SK-N-SH (cell line): Measurements from ENCODE around the gene BMPR1B. TPM values are rescaled to one million over a fixed set of nuclear protein-coding genes. Genes with fewer than 3 reads are reported as not detected.

Source experiments
- CTCF ChIA-PET: fragments of 300-600, 350-600 bp; formaldehyde crosslinking; extraction: SDS; loops from one replicate; lab custom pipeline; 2021; lab: Yijun Ruan, JAX
- POLR2A ChIA-PET: fragments of 350-600 bp; sonication (Branson Sonifier 250); formaldehyde crosslinking; extraction: SDS; loops from one replicate; lab custom pipeline; 2020; ENCODE audit warnings: antibody characterized with exemption, inconsistent platforms; lab: Yijun Ruan, JAX
- DNase-seq: peaks from one replicate; pipeline ENCODE4 v3.0.0; 2012
- H2AFZ ChIP-seq: fragments of 200-600 bp; sonication (generic); 2 replicates; pipeline ENCODE4 v1.8.1; 2016; ENCODE audit warnings: antibody characterized with exemption, mild to moderate bottlenecking, low read depth
- H3F3A ChIP-seq: fragments of 200-600 bp; sonication (generic); replicated peaks from 2 replicates; pipeline ENCODE3; 2016; ENCODE audit warnings: antibody characterized with exemption, mild to moderate bottlenecking; ENCODE audit not compliant: insufficient read depth
- H3K27ac ChIP-seq, 2 experiments: fragments of 200-500 bp in 1 of 2; fragments of 200-600 bp in 1 of 2; sonication (Bioruptor generic) in 1 of 2; sonication (generic), shearing (Covaris generic) in 1 of 2; 2 replicates each; pipeline versions ENCODE4 v1.5.1 to v1.6.1; 2014 to 2016; ENCODE audit warnings: low read depth in 2 of 2, inconsistent platforms in 1 of 2, low read length in 1 of 2, mild to moderate bottlenecking in 1 of 2, mixed read lengths in 1 of 2
- H3K27me3 ChIP-seq: fragments of 200-600 bp; sonication (generic), shearing (Covaris generic); 2 replicates; pipeline ENCODE4 v1.6.1; 2016; ENCODE audit warnings: mixed run types; ENCODE audit not compliant: insufficient read depth
- H3K36me3 ChIP-seq, 2 experiments: fragments of 200-500 bp in 1 of 2; fragments of 200-600 bp in 1 of 2; sonication (Bioruptor generic) in 1 of 2; sonication (generic) in 1 of 2; replicated peaks in 1 of 2; 2 replicates each; pipeline versions ENCODE3 to v1.5.1; 2014 to 2016; ENCODE audit warnings: low read length in 1 of 2, mild to moderate bottlenecking in 1 of 2; ENCODE audit not compliant: insufficient read depth in 2 of 2, control insufficient read depth in 1 of 2
- H3K4me1 ChIP-seq, 2 experiments: fragments of 200-500 bp in 1 of 2; fragments of 200-600 bp in 1 of 2; sonication (Bioruptor generic) in 1 of 2; sonication (generic), shearing (Covaris generic) in 1 of 2; 2 replicates each; pipeline versions ENCODE4 v1.5.1 to v1.6.1; 2014 to 2016; ENCODE audit warnings: low read depth in 1 of 2, low read length in 1 of 2, mixed run types in 1 of 2; ENCODE audit not compliant: insufficient read depth in 2 of 2, control insufficient read depth in 1 of 2
- H3K4me2 ChIP-seq: fragments of 200-600 bp; sonication (generic), shearing (Covaris generic); 2 replicates; pipeline ENCODE4 v1.6.1; 2017; ENCODE audit warnings: mixed run types
- H3K4me3 ChIP-seq, 2 experiments: fragments of 200-500 bp in 1 of 2; fragments of 200-600 bp in 1 of 2; sonication (Bioruptor generic) in 1 of 2; sonication (generic), shearing (Covaris generic) in 1 of 2; 2 replicates each; pipeline versions ENCODE4 v1.5.1 to v1.8.1; 2014 to 2016; ENCODE audit warnings: low read depth in 2 of 2, inconsistent platforms in 1 of 2, low read length in 1 of 2, mild to moderate bottlenecking in 1 of 2, mixed read lengths in 1 of 2, moderate library complexity in 1 of 2
- H3K79me2 ChIP-seq: fragments of 200-600 bp; sonication (generic); 2 replicates; pipeline ENCODE4 v1.8.1; 2017; ENCODE audit warnings: mild to moderate bottlenecking; ENCODE audit not compliant: insufficient read depth
- H3K9ac ChIP-seq: fragments of 200-600 bp; sonication (generic); 2 replicates; pipeline ENCODE4 v1.6.1; 2017; ENCODE audit warnings: mixed run types
- H3K9me2 ChIP-seq: fragments of 200-600 bp; sonication (generic); 2 replicates; pipeline ENCODE4 v1.6.1; 2017; ENCODE audit warnings: mixed run types
- H3K9me3 ChIP-seq: fragments of 200-600 bp; sonication (generic); 2 replicates; pipeline ENCODE4 v1.6.1; 2017; ENCODE audit warnings: mixed run types, mild to moderate bottlenecking, moderate library complexity
- H4K20me1 ChIP-seq: fragments of 200-600 bp; sonication (generic); 2 replicates; pipeline ENCODE4 v1.6.1; 2017; ENCODE audit warnings: mild to moderate bottlenecking, mixed run types; ENCODE audit not compliant: insufficient read depth
- CHD2 ChIP-seq: fragments of 150-350 bp; IDR thresholded peaks from 2 replicates; pipeline ENCODE4 v1.6.1; 2018; ENCODE audit warnings: low read length; ENCODE audit not compliant: partially characterized antibody
- CTCF ChIP-seq: fragments of 200-600 bp; sonication (generic); IDR thresholded peaks from 2 replicates; pipeline ENCODE4 v1.6.1; 2017; ENCODE audit warnings: antibody characterized with exemption, mild to moderate bottlenecking, moderate library complexity
- FOSL2 ChIP-seq: IDR thresholded peaks from 2 replicates; pipeline ENCODE4 v1.4.0; 2012; ENCODE audit warnings: low read depth, mild to moderate bottlenecking, moderate library complexity, borderline replicate concordance
- FOXJ3 ChIP-seq: sonication (generic); formaldehyde crosslinking; IDR thresholded peaks from 2 replicates; pipeline ENCODE4 v1.5.1; 2020; ENCODE audit warnings: mild to moderate bottlenecking, missing genetic modification reagents
- GABPA ChIP-seq: IDR thresholded peaks from 2 replicates; pipeline ENCODE4 v1.4.0; 2012; ENCODE audit warnings: low read depth, mild to moderate bottlenecking
- JUND ChIP-seq: IDR thresholded peaks from 2 replicates; pipeline ENCODE4 v1.4.0; 2012
- MEF2A ChIP-seq: IDR thresholded peaks from 2 replicates; pipeline ENCODE4 v1.4.0; 2012; ENCODE audit warnings: low read depth, borderline replicate concordance
- MXI1 ChIP-seq: IDR thresholded peaks from 2 replicates; pipeline ENCODE4 v1.6.1; 2012; ENCODE audit warnings: mild to moderate bottlenecking, low read depth, low read length, improper control_type of control experiment
- RAD21 ChIP-seq: IDR thresholded peaks from 2 replicates; pipeline ENCODE4 v1.6.1; 2012; ENCODE audit warnings: mild to moderate bottlenecking, low read length
- RFX5 ChIP-seq: IDR thresholded peaks from 2 replicates; pipeline ENCODE4 v1.6.1; 2012; ENCODE audit warnings: mild to moderate bottlenecking, improper control_type of control experiment, low read length
- RXRA ChIP-seq: IDR thresholded peaks from 2 replicates; pipeline ENCODE4 v1.4.0; 2012; ENCODE audit warnings: low read depth, mild to moderate bottlenecking, borderline replicate concordance
- TCF12 ChIP-seq: IDR thresholded peaks from 2 replicates; pipeline ENCODE4 v1.4.0; 2012
- TEAD4 ChIP-seq: IDR thresholded peaks from 2 replicates; pipeline ENCODE4 v1.4.0; 2012; ENCODE audit warnings: mild to moderate bottlenecking, borderline replicate concordance; ENCODE audit not compliant: insufficient read depth
- YY1 ChIP-seq: IDR thresholded peaks from 2 replicates; pipeline ENCODE4 v1.4.0; 2012; ENCODE audit warnings: low read depth, mild to moderate bottlenecking
- WGBS: methylation state at CpG from one replicate; pipeline ENCODE4 v1.1.6; 2017; ENCODE audit warnings: low lambda C conversion rate; 5-methylcytosine and 5-hydroxymethylcytosine counted together
- polyA plus RNA-seq, 3 experiments: library from polyadenylated mRNA; depleted of rRNA; stranded (reverse); fragments of >200 nt; gene quantifications; 2 replicates each; pipeline ENCODE4 v1.2.3, GENCODE V29; 2012
- TF ChIP-seq, protein P1 (sequence below): fragments of 150-350 bp; IDR thresholded peaks from 2 replicates; pipeline ENCODE4 v1.6.1; 2016; ENCODE audit warnings: mild to moderate bottlenecking, low read depth, low read length
- TF ChIP-seq, protein P2 (sequence below): IDR thresholded peaks from 2 replicates; pipeline ENCODE4; 2012

BMPR1B gene
- polyA plus RNA-seq, 1 of the 3 experiments (the other 2 are of a cell fraction) = 0.16 TPM

GRCh38 chr4:94970650-94971049 is 212.9 kb downstream of the BMPR1B start (continued):
- TF ChIP-seq, protein P1, sequence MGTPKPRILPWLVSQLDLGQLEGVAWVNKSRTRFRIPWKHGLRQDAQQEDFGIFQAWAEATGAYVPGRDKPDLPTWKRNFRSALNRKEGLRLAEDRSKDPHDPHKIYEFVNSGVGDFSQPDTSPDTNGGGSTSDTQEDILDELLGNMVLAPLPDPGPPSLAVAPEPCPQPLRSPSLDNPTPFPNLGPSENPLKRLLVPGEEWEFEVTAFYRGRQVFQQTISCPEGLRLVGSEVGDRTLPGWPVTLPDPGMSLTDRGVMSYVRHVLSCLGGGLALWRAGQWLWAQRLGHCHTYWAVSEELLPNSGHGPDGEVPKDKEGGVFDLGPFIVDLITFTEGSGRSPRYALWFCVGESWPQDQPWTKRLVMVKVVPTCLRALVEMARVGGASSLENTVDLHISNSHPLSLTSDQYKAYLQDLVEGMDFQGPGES = no peak
- TF ChIP-seq YY1 = no peak
- TF ChIP-seq RAD21 = no peak
- TF ChIP-seq TEAD4 = no peak
- TF ChIP-seq MEF2A = no peak
- TF ChIP-seq, protein P2, sequence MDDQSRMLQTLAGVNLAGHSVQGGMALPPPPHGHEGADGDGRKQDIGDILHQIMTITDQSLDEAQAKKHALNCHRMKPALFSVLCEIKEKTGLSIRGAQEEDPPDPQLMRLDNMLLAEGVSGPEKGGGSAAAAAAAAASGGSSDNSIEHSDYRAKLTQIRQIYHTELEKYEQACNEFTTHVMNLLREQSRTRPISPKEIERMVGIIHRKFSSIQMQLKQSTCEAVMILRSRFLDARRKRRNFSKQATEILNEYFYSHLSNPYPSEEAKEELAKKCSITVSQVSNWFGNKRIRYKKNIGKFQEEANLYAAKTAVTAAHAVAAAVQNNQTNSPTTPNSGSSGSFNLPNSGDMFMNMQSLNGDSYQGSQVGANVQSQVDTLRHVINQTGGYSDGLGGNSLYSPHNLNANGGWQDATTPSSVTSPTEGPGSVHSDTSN = no peak
- TF ChIP-seq CTCF = no peak

DNA sequence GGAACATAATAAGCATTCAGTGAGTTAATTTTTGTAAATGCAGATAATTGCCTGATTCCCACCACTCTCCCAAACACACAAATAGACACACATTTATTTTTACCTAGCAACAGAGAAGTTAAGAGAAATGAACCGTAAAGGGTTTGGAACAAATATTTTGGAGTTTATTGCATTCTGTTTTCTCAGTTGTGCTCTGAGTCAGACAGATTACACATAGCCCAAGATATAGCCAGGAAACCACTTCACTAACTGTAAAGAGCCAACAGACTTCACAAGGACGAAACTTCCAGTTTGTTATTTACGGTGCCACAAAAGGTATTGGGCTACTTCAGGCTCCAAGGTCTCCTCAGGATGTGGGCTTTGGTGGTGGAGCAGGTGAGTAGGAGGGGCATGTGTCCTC is 217.0 kb downstream of the BMPR1B start:
- no peak for DNase-seq
- H3K4me2 ChIP-seq = no peak overlapping the region
- no peaks in the 10 kb centered on the region for H3K79me2 ChIP-seq
- no peak overlapping the region for H3K4me3 ChIP-seq
- no peak overlapping the region for H3K27ac ChIP-seq
- no peak overlapping the region for H2AFZ ChIP-seq
- no peaks in the 10 kb centered on the region for H3K36me3 ChIP-seq
- 86% methylated on average over 3 of the region's 3 CpGs for WGBS
- H3F3A ChIP-seq = peaks cover 9% of the 10 kb centered on the region
- TF ChIP-seq RFX5 (0 out of 2 replicates have a peak, but pooled peaks have one; percentile 1), RXRA (no peak)
- no peaks in the 10 kb centered on the region for H3K9me3 ChIP-seq
- H3K9me2 ChIP-seq = no peaks in the 10 kb centered on the region
- H3K9ac ChIP-seq = no peak overlapping the region
- H3K4me1 ChIP-seq = peaks cover 0 to 2% of the 10 kb centered on the region in 2 experiments; a peak in 1 of 4 replicates
- H4K20me1 ChIP-seq = no peaks in the 10 kb centered on the region
- ChIA-PET POLR2A (no interaction called here), CTCF (no interaction called here)
- no peaks in the 10 kb centered on the region for H3K27me3 ChIP-seq

GRCh38 chr4:94976371-94977011 is 218.7 kb downstream of the BMPR1B start:
- Histone ChIP-seq H3K9me2 (no peaks in the 10 kb centered on the region), H3K4me1 (peaks cover 0 to 2% of the 10 kb centered on the region in 2 experiments; a peak in 1 of 4 replicates), H3K79me2 (no peaks in the 10 kb centered on the region), H3K4me2 (peak overlapping the region; percentile 50; the same call in 1 of the 2 replicates), H3F3A (peaks cover 9% of the 10 kb centered on the region), H3K9ac (no peak overlapping the region), H3K27me3 (no peaks in the 10 kb centered on the region), H3K27ac (peak overlapping the region in 1 of 2 experiments; percentile 77; a peak in 2 of 4 replicates), H4K20me1 (no peaks in the 10 kb centered on the region), H3K4me3 (no peak overlapping the region), H3K9me3 (no peaks in the 10 kb centered on the region), H3K36me3 (no peaks in the 10 kb centered on the region), H2AFZ (no peak overlapping the region; the same call in 1 of the 2 replicates)
- WGBS = 13% methylated on average over 1 of the region's 1 CpG
- TF ChIP-seq CHD2 = no peak
- TF ChIP-seq JUND = peak; percentile 42
- TF ChIP-seq, protein P2 = peak; percentile 22; the same call in 1 of the 2 replicates
- TF ChIP-seq FOSL2 = peak; percentile 23; the same call in 1 of the 2 replicates
- TF ChIP-seq FOXJ3 = no peak
- TF ChIP-seq RFX5 = no peak
- peak; percentile 75 for TF ChIP-seq TCF12
- no peak for TF ChIP-seq MXI1
- TF ChIP-seq GABPA = no peak
- ChIA-PET POLR2A (no interaction called here), CTCF (interaction anchor here (1.2 kb wide), 2 partner anchors 16 to 20 kb away, joined by 3 read pairs; no protein-coding TSS in a partner anchor)
- DNase-seq = no peak
